Panc1 (cell line): ENCODE data around the gene HEBP2.

ENCODE experiments used
- CTCF ChIP-seq: fragments of 450-650 bp; IDR thresholded peaks from 2 replicates; pipeline ENCODE4 v1.5.1; 2017; ENCODE audit warnings: mild to moderate bottlenecking
- POLR2AphosphoS5 ChIP-seq: IDR thresholded peaks from 2 replicates; pipeline ENCODE4 v1.6.1; 2012; ENCODE audit warnings: mild to moderate bottlenecking, low read depth, low read length, moderate library complexity
- REST ChIP-seq, 2 experiments: IDR thresholded peaks; 2 replicates each; pipeline ENCODE4 v1.6.1; 2011 to 2012; ENCODE audit warnings: low read depth in 2 of 2, control low read depth in 1 of 2, low read length in 1 of 2, mild to moderate bottlenecking in 1 of 2, moderate library complexity in 1 of 2; ENCODE audit not compliant: insufficient read depth in 1 of 2
- SIN3A ChIP-seq: IDR thresholded peaks from 2 replicates; pipeline ENCODE4 v1.6.1; 2012; ENCODE audit warnings: low read depth, mild to moderate bottlenecking, low read length, moderate library complexity, borderline replicate concordance; ENCODE audit not compliant: insufficient read depth

GRCh38 chr6:138377042-138377441, 27.0 kb upstream of the HEBP2 start:
- TF ChIP-seq CTCF (no peak), POLR2AphosphoS5 (no peak), REST (IDR thresholded peaks at IDR 0.05; ENCODE audit: insufficient read depth in 1 of 2, low read depth in 2 of 2, low read length in 1 of 2) (no peak), SIN3A (no peak)
